ENCODE measurements around the gene LRP8. TPM values are rescaled to one million over a fixed set of nuclear protein-coding genes. Genes with fewer than 3 reads are reported as not detected.

LRP8 gene
- total RNA-seq, 1 donor from 2014 or later: 1.5 TPM

DNA sequence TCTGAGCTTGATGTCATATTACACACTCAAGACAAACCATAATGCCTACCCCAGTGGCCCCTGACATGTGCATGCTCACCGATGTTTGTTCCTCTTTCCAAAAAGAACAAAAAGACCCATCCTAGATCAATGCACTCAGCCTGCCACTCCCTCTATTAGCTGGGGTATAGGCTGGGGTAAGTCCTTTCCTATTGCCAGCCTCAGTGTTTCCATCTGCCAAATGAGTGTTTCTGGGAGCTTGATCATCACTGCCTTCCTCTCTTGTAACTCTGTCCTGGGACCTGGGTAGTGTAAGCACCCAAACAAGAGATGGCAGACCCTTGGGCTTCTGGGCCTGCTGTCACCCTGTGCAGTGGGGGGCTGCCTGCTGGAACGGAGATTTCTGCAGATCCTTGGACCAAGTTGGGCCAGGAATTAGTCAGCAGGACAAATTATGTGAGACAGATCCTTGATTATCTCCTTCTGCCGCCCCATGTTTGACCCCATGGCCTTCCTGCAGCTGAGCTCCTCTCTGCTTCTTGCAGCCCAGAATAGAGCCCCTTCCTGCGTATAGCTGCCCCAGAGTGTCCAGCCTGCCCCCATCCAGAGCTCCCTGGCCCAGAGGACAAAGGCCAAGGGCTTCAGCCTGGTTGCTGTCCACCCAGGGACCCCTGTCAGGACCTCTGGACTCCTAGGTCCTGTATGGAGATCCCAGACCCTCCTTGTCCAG lies 31.5 kb upstream of the LRP8 start:
- DNase-seq: no peak

DNA sequence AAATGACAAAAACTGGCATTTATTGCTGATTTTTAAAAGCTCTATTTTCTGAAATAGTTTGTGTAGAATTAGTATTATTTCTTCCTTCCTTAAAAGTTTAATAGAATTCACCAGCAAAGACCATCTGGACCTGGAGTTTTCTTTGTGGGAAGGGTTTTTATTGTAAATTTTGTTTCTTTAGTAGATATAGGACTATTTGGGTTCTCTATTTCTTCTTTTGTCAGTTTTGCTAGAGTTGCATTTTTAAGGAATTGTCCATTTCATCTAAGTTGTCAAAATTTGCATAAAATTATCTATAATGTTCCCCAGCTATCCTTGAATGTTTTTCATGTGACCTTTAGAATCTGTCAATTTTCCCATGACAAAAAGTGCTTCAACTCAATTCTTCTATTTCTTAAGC lies 28.8 kb upstream of the LRP8 start:
- DNase-seq: no peak

DNA sequence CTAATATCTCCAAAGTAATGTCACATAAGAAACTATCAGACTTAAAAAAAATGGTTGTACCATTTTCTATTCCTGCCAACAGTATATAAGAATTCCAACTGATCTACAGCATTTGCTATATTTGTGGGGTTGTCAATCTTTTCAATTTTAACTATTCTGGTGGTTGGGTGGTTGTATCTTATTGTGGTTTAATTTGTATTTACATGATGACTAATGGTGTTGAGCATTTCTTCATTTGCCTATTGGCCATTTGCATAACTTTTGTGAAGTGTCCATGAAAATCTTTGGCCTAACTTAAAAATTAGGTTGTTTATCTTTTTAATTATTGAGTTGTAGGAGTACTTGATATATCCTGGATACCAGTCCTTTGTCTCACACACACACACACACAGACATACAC lies 26.2 kb upstream of the LRP8 start:
- DNase-seq: no peak

DNA sequence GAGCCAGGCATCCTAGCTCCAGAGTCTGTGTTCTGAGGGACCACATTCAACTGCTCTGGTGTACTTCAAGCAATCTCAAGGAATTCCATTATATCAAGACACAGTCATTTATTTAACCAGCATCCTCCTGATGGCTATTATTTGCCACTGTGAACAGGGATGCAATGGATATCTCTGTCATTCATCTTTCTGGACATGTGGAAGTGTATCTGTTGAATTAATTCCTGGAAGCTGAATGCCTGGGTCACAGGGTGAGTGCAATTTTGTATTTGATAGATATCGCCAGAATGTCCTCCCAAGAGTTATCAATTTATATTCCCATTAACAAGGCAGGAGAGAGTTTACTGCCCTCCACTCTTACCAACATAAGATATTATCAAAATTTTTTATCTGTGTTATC lies 24.7 kb upstream of the LRP8 start:
- no peak for DNase-seq

DNA sequence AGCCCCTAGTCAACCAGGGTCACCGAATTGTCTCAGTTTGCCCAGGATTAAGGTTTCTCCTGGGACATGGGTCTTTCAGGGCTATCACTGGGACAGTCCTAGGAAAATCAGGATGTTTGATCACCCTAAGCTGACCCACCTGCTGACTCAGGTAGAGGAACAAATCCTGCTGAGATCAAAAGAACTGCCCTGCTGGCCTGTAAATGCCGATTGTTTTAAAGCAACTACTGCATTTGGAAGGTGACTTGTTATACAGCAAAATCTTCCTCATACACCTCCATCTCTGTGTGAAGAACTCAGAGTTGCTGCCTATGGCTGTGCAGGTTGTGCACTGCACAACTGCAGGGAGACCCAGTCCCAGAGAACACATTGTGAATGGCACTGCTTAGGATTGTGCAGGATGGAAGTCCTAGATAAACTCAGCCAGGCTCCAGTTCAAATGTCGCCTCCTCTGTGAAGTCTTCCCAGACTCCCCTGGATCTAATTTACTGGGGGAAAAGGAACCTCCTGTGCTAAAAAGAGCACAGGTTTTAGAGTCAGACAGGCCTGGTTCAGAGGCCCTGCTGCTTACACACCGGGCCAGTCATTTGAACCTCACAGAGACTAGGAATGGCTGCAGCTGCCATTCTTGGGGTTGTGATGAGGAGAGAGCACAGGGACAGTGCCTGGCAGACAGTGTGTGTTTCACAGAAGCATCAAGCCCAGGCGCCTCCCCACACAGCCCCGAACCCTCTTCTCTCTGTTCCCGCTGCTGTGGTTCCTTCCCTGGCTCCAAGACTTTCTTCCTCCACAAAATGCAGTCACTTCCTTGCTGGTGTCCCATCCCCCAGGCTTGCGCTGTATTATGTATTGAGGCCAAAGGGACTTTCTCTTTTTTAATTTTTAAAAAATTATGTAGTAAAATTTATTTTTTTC lies 23.2 kb upstream of the LRP8 start:
- DNase-seq: no peak

DNA sequence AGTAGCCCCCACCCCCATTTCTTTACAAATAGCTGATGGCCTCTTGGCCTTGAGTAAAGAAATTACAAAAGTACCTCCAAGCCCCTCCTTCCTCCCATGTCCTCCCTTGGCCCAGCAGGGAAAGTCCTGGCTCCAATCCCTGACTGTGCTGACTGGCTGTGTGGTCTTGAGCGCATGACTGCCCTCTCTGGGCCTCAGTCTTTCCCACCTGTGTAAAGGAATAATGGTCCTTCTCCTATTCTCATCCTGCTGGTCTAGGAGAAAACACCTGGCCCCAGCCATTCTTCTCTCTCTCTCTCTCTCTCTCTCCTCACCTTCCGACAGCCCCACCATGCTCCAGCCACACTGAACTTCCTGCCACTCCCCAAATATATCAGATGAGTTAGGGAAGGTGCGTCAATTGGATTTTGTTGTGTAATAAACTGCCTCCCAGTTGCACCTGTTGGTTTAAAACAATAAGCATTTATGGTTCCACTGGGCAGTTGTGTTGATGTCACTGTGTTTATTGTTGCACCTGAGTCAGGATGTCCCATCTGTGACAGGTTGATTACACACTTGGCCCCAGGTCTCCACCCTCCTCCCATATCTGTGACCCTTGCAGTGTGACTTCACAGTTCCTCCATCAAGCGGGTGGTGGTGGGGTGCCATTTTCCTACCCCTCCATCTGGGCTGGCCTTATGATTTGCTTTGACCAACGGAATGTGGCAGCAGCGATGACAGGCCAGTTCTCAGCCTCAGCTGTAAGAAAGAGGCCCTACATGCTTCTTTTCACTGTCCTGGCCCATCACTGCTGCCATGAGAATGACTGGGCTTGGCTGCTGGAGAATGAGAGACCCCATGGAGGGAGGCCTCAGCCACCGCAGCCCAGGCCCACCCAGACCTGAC lies 22.3 kb upstream of the LRP8 start:
- DNase-seq: no peak

DNA sequence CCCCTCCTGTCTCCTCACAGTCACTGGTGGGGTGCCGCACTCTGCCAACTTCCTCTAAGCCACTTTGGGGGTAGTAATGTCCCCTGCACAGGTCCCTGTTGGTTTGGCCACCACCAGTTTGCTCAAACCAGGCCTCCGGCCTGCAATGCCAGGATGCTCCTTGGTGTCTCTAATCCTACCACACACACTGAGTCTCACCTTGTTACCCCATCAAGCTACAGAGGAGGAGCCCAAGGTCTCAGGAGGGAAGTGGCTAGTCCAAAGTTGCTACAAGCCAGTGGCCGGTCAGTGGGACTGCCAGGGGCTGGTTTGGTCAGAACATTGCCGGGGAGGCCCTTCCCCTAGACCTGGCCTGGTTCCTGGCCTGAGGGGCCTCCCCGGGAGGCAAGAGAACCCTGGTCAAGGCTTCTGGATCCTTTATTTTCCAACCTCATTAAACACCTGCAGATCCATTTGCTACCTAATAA lies 21.5 kb upstream of the LRP8 start:
- DNase-seq: no peak

DNA sequence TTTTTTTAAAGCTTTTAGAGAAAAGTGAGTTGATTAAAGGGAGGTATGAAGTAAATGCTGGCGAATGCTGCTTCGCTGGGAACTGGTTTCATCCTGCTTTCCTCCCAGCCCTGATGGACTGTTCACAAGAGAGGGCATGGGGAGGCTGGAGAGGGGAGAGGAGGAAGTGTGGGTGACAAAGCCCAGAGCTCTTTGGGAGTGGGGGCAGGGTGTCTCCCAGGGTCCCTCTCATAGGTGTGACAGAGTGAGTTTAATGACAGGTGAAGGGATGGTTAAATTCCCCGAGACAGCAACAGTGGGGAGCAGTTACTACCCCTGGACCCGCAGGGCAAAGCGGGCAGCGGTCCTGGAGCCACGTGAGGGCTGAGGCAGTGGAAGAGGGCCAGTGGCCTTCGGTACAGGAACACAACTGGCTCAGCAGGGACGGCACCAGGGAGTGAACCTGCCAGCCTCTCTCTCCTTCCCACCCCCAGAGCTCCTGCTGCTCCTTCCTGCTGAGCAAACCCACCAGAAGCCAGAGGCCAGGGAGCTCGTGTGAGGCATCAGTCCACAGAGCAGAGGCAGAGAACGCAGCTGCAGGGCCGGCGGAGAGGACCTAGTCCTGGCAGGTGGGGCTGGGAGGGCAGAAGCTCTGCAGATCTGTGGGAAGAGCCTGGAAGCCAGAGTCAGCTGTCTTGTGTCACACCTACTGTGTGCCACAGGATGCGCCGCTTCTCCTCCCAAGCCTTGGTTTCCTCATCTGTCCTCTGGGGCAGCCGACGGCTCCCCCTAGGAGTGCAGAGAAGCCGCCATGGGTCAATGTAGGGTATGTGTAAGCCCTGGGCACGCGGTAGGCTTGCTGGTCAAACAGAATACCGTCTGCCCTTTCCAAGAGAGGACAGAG lies 20.9 kb upstream of the LRP8 start:
- DNase-seq: no peak

DNA sequence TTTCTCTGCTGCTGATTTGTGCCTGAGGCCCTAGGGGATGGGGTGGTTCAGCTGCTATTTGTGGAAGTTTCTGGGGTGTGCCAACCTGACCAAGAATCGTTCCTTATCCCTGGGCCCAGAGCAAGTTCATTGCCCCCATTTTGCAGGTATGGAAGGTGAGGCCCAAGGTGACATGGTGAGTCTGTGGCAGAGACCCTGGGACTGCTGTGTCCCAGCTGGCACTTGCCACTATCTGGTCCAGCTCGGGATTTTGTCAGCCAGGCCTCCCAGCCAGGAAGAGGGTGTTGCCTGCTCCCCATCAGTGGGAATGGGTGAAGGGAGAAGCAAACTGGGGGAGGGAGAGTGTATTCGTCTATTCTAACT lies 18.9 kb upstream of the LRP8 start:
- no peak for DNase-seq

DNA sequence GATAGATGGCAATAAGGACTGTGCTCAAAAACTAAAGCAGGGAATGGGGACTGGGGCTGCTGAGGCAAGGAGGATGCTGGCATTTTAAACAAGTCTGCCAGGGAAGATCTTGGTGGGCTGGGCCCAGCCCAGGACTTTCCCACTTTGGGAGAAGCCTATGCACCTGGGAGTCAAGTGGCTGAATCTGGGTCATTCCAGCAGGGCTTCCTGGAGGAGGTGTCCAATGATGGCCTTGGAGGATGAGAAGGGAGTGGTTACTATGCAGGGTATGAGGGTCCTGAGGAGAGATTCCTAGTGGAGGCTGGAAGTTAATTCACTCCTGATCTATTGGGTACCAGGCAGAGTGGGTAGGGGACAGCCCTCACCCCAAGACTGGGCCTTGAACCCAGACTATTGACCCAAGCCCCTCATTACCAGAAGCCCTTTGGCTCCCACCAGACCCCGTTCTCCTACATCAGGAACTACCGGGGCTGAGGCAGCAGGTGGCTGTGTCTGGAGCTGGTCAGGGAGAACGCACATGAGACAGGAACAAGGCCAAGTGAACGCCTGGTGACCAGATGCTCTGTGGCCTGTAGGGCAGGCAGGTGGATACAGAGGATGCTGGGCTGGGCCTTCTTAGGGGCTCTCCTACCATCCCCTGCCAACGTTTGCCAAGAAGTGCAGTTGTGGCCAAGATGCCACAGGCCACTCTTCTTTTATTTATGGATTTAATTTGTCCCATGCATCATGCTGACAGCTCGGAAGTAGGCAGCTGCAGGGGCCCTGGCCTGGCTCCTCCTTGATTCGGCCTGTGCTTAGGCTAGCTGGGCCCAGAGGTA lies 18.3 kb upstream of the LRP8 start:
- DNase-seq: peak; percentile 20

DNA sequence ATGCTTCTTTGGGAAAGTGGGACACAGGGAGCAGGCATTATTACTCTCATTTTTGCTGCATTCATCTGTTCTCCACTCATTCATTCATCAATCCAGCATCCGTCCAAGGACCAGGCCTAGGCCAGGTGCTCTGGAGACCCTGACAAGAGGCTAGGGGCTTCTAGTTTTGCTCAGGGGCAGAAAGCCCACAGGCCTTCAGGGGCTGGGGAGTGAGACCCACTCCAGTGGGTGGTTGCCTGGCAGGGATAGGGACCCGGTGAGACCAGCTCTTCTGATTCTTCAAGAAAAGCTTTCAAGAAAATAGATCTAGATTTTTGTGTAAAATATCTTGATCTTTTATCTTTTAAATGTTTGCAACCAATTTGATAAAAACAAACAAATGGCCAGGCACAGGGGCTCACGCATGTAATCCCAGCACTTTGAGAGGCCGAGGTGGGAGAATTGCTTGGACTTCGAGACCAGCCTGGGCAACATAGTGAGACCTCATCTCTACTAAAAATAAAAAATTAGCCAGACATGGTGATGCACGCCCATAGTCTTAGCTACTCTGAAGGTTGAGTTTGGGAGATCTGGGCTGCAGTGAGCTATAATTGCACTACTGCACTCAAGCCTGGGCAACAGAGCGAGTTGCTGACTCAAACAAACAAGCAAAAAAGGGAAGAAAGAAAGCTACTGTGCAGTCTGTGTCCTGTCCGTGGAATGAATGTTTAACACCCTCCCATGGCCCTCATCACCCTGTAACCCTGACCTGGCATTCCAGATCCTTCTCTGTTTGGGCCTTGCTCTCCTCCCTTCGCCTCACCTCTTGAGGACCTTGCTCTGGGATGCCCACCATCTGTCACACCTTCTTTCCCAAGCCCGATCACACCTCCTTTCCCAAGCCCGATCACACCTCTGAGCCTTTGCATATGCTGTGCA lies 17.3 kb upstream of the LRP8 start:
- no peak for DNase-seq

DNA sequence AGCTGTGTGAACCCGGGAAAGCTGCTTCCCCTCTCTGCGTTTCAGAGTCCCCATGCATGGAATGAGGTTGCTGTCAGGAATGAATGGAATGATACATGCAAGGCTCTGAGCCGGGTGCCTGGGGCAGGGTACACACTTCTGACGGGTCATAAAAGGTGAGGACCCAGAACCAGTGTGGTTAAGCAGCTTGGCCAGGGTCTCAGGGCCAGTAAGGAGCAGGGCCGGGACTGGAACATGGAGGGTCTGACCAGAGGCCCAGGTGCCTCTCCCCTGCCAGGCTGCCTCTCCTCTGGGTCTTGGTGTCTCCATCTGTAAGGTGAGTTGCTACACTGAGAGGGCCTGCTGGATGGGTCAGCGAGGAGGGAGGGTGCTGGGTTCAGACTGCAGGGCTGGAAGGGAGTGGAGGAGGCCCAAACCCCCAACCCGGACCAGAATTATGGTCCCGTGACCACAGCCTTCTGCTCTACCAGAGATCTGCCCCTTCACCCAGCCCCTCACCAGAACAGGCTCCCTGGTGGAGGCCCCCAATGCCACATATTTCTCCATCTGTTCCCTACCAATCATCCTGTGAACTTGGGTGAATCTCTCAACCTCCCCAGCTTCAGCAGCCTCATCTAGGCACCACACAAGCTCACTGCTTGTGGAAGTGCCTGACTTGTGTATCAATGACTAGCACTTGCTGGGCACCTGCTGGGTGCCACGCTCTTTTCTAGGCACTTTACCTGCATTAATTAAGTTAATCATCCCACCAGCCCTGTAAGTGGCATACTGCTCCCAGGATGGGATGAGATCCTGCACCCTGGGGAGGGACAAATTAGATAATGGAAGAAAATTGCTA lies 16.2 kb upstream of the LRP8 start:
- DNase-seq: no peak

DNA sequence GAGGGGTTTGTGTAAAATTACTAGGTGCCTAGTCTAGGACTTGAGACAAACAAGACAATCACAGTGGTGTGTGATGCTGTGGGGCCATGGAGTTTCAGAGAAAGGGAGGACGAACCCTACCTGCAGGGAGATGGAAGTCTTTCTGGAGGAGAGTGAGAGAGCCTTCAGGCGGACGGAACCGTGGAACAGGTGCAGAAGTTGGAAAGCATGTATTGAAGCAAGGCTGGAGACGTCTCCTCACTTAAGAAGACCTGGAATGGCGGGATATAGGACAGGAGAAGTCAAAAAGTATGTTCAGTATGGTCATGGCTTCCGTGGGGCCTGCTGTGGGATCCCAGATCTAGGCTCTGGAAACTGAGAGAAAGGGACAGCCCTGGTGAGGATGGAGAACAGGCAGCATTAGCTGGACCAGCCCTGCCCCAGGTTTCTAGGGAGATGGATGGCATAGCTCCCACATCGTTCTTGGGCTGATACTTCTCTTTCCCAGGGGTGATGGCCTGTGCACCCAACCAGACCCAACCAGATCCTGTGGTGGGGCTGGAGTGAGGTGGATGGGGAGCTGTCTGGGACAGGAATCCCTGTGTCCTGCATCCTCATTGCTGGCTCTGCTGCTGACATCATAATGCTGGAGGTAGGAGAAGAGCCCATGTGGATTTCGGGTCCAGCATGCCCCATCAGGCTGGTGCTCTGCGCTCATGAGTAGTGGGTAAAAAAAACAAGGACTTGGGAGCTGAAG lies 15.0 kb upstream of the LRP8 start:
- DNase-seq: no peak

DNA sequence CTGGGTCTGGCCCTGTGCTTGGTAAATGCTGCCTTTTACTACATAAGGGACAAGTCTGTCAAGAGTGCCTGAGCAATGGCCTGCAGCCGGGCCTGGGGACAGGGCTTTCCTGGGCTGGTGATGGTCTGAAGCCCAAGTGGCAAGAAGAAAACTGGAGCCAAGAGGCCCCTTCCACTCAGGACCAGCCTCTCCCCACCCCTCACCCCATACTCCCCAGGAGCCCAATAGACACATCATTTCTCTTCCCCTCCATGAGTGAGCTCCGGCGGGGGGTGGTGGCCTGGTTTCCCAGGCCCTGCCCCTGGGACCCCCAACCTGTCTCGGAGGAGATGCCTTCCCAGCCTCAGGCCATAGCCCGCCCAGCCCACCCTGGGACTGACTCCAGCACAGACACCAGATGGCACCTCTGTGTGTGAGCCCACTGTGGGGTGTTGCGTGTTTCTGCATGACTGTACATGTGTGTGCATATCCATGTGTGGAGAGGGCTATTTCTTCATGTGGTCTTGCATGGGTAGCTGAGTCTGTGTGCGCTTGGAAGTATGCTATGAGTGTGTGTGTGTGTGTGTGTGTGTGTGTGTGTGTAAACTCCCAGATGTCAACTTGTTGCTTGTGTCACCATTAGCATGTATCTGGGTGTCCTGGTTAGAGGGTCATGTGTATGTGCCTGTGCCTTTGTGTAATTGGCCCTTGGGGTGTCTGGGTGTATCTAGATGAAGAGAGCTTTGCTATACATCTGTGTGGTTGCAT lies 14.3 kb upstream of the LRP8 start:
- DNase-seq: no peak

DNA sequence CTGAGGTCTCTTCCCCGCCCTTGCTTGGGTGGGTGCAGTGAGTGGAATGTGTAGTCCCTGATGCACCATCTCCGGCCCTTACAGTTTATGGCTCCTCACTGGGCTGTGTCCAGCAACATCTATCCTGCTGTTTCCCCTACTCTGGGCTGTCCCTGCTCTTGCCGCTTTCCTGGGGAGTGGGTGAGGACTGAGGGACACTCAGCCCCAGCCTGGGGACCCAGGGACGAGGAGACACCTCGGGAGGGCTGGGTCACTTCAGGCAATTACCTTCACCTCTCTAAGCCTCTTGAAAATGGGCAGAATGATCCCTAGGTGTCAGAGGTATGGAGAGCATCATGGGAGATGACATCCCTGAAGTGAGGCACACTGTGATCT lies 13.6 kb upstream of the LRP8 start:
- DNase-seq: no peak

DNA sequence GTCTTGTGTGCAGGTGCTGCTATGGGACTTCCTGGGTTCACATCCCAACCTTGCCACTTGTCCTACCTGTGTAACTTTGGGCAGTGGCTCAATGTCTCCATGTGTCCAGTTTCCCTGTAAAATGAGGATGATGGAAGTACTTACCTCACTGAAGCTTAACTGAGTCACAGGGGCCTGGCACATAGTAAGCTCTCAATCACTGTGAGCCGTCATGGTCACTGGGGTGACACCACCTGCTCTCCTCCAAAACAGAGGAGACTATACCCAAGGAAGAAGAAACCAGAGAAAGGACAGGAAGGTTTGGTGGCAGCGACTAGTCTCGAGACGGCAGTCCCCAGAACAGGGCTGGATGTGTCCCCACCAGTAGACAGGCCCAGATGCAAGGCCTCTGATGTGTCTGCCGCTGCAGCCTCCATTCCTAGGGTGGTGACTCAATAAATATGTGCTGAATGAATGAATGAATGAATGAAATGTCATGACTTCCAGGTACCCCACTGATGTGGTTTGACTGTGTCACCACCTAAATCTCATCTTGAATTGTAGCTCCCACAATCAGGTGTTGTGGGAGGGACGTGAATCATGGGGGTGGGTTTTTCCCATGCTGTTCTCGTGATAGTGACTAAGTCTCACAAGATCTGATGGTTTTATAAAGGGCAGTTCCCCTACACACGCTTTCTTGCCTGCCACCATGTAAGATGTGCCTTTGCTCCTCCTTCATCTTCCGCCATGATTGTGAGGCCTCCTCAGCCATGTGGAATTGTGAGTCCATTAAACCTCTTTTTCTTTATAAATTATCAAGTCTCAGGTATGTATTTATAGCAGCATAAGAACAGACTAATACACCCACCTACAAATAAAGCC lies 13.0 kb upstream of the LRP8 start:
- DNase-seq: no peak
